Hepatic stellate cell (primary cell): ENCODE measurements around the gene ATP2A2.

ENCODE experiments used
- DNase-seq: peaks from one replicate; pipeline ENCODE4 v3.0.0; 2011; ENCODE audit warnings: low spot score

Gene ATP2A2

GRCh38 chr12:110262442-110263388, 18.3 kb upstream of the ATP2A2 start:
- DNase-seq: no peak

- DNase-seq: no peak
Measured at GRCh38 chr12:110266381-110266960, 14.6 kb upstream of the ATP2A2 start.

GRCh38 chr12:110266980-110267620, 13.9 kb upstream of the ATP2A2 start:
- no peak for DNase-seq

- DNase-seq: peak; percentile 85
Measured at GRCh38 chr12:110269622-110270124, 11.4 kb upstream of the ATP2A2 start.

GRCh38 chr12:110270125-110270962, 10.7 kb upstream of the ATP2A2 start:
- no peak for DNase-seq

GRCh38 chr12:110271015-110271414, 10.0 kb upstream of the ATP2A2 start:
- DNase-seq: no peak

- no peak for DNase-seq
Measured at GRCh38 chr12:110277530-110278254, 3.4 kb upstream of the ATP2A2 start.

GRCh38 chr12:110278255-110278536, 2.9 kb upstream of the ATP2A2 start:
- no peak for DNase-seq

GRCh38 chr12:110279566-110280375, 1.3 kb upstream of the ATP2A2 start:
- no peak for DNase-seq

GRCh38 chr12:110280392-110280778, 662 bp upstream of the ATP2A2 start:
- DNase-seq: peak; percentile 71

GRCh38 chr12:110281549-110282299, 677 bp downstream of the ATP2A2 start:
- peak; percentile 67 for DNase-seq

- DNase-seq: peak; percentile 24
Measured at GRCh38 chr12:110282300-110282860, 1.3 kb downstream of the ATP2A2 start.

- no peak for DNase-seq
Measured at GRCh38 chr12:110282956-110283817, 2.1 kb downstream of the ATP2A2 start.

- no peak for DNase-seq
Measured at GRCh38 chr12:110284597-110284996, 3.5 kb downstream of the ATP2A2 start.

GRCh38 chr12:110286623-110287022, 5.6 kb downstream of the ATP2A2 start:
- DNase-seq: no peak

GRCh38 chr12:110287986-110288385, 6.9 kb downstream of the ATP2A2 start:
- no peak for DNase-seq

- DNase-seq: no peak
Measured at GRCh38 chr12:110289044-110289710, 8.1 kb downstream of the ATP2A2 start.

GRCh38 chr12:110289711-110290078, 8.6 kb downstream of the ATP2A2 start:
- no peak for DNase-seq
